ENCODE measurements around the gene LEMD2. TPM values are rescaled to one million over a fixed set of nuclear protein-coding genes. Genes with fewer than 3 reads are reported as not detected.

Gene LEMD2
- polyA plus RNA-seq, 1 donor (not counting 4 experiments of a cell fraction or from before 2014, with no cell fraction given), result 48.6 TPM

GRCh38 chr6:33768644-33769120 lies 20.2 kb downstream of the LEMD2 start:
- no peak overlapping the region for H3K4me2 ChIP-seq (ENCODE audit: control insufficient read depth, extremely low read depth, insufficient read depth, low read depth, low read length)
- H3K9ac ChIP-seq (ENCODE audit: control insufficient read depth, extremely low read depth, insufficient read depth, low read length), result no peak overlapping the region
- FAIRE-seq (peak; percentile 73), DNase-seq (ENCODE audit: low read depth, low spot score) (peak; percentile 26)
- no peaks in the 10 kb centered on the region for H3K79me2 ChIP-seq (ENCODE audit: control insufficient read depth, insufficient read depth, low read length)
- H4K20me1 ChIP-seq (ENCODE audit: control insufficient read depth, extremely low read depth, insufficient read depth, low read length), result peaks cover 4% of the 10 kb centered on the region
- H3K36me3 ChIP-seq (ENCODE audit: control insufficient read depth in 2 of 2, extremely low read depth in 1 of 2, insufficient read depth in 2 of 2, low read length in 2 of 2), result peaks cover 4 to 11% of the 10 kb centered on the region in 2 experiments
- H3K9me1 ChIP-seq (ENCODE audit: control insufficient read depth, extremely low read depth, insufficient read depth, low read length), result peaks cover 4% of the 10 kb centered on the region
- peaks cover 12% of the 10 kb centered on the region for H3K27me3 ChIP-seq (ENCODE audit: control insufficient read depth, extremely low read depth, insufficient read depth, low read length)
- peaks cover 29% of the 10 kb centered on the region for H3K4me1 ChIP-seq (ENCODE audit: control insufficient read depth, extremely low read depth, insufficient read depth, low read length)
- H3K9me3 ChIP-seq (ENCODE audit: control insufficient read depth, low read depth, low read length), result no peaks in the 10 kb centered on the region
- no peak overlapping the region for H3K27ac ChIP-seq (ENCODE audit: control insufficient read depth, insufficient read depth, low read length)
- no peak overlapping the region for H2AFZ ChIP-seq (ENCODE audit: control insufficient read depth, low read length)
- H3K4me3 ChIP-seq (ENCODE audit: control insufficient read depth in 2 of 3, extremely low read depth in 1 of 3, insufficient read depth in 2 of 3, low read depth in 1 of 3, low read length in 3 of 3), result no peak overlapping the region
- dilution Hi-C loops (cut with MboI; ENCODE audit: extremely low pct_ligation_motif_present, low sequenced_read_pairs), result no loop called here
- TF ChIP-seq EZH2 (IDR thresholded peaks at IDR 0.05; ENCODE audit: low read length), result no peak
- peak in 2 of 3 experiments; percentile 73 to 92 for TF ChIP-seq CTCF (optimal IDR thresholded peaks at IDR 0.05 in 1 of 3, IDR thresholded peaks at IDR 0.05 in 1 of 3, conservative IDR thresholded peaks at IDR 0.05 in 1 of 3; ENCODE audit: extremely low read depth in 1 of 3, insufficient read depth in 2 of 3, low read length in 3 of 3)

DNA sequence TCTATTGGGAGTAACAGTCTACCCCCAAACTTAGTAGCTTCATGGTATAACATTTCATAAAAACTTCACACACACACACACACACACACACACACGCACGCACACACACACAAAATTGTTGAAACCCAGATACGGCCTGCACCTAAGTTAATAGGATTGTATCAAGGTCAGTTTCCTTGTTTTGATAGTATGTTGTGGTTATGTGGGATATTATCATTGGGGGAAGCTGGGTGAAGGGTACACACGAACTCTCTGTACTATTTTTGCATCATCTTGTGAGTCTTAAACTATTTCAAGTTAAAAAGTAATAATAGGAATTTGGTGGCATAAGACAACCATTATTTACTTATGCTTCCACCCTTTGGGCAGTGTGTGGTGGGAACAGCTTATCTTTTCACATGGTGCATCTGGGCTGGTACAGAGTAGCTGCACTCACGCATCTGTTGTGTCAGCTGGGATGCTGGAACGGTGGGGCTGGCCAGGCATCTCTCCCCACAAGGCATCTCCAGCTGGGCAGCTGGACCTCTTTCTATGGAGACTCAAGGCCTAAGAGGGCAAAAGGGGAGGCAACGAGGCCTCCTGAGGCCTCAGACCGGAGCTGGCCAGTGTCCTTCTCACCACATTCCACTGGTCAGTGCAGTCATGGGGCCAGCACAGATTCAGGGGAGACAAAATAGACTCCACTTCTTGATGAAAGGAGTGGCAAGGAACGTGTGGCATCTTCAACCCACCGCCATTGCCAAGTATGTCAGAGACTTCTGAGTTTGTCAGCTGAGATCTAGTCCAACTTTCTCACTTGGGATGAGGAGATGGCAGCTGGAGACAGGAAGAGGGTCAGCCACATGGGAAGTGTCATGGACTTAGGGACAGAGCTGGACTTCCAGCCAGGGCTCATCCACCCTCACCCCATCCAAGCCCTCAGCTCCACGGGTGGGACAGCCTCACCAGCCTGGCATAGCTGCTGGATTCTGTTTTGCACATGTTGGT lies 21.7 kb downstream of the LEMD2 start:
- Histone ChIP-seq H3K9me3 (ENCODE audit: control insufficient read depth, low read depth, low read length) (no peaks in the 10 kb centered on the region), H3K4me2 (ENCODE audit: control insufficient read depth, extremely low read depth, insufficient read depth, low read depth, low read length) (no peak overlapping the region), H3K79me2 (ENCODE audit: control insufficient read depth, insufficient read depth, low read length) (no peaks in the 10 kb centered on the region), H3K36me3 (ENCODE audit: control insufficient read depth in 2 of 2, extremely low read depth in 1 of 2, insufficient read depth in 2 of 2, low read length in 2 of 2) (peaks cover 0 to 3% of the 10 kb centered on the region in 2 experiments), H3K9ac (ENCODE audit: control insufficient read depth, extremely low read depth, insufficient read depth, low read length) (no peak overlapping the region), H3K27me3 (ENCODE audit: control insufficient read depth, extremely low read depth, insufficient read depth, low read length) (peaks cover 12% of the 10 kb centered on the region), H3K4me1 (ENCODE audit: control insufficient read depth, extremely low read depth, insufficient read depth, low read length) (peaks cover 14% of the 10 kb centered on the region), H4K20me1 (ENCODE audit: control insufficient read depth, extremely low read depth, insufficient read depth, low read length) (no peaks in the 10 kb centered on the region), H2AFZ (ENCODE audit: control insufficient read depth, low read length) (no peak overlapping the region), H3K27ac (ENCODE audit: control insufficient read depth, insufficient read depth, low read length) (no peak overlapping the region), H3K4me3 (ENCODE audit: control insufficient read depth in 2 of 3, extremely low read depth in 1 of 3, insufficient read depth in 2 of 3, low read depth in 1 of 3, low read length in 3 of 3) (no peak overlapping the region), H3K9me1 (ENCODE audit: control insufficient read depth, extremely low read depth, insufficient read depth, low read length) (no peaks in the 10 kb centered on the region)
- FAIRE-seq (no peak), DNase-seq (ENCODE audit: low read depth, low spot score) (no peak)
- no peak for TF ChIP-seq EZH2 (IDR thresholded peaks at IDR 0.05; ENCODE audit: low read length)
- TF ChIP-seq CTCF (optimal IDR thresholded peaks at IDR 0.05 in 1 of 3, IDR thresholded peaks at IDR 0.05 in 1 of 3, conservative IDR thresholded peaks at IDR 0.05 in 1 of 3; ENCODE audit: extremely low read depth in 1 of 3, insufficient read depth in 2 of 3, low read length in 3 of 3), result no peak
- dilution Hi-C loops (cut with MboI; ENCODE audit: extremely low pct_ligation_motif_present, low sequenced_read_pairs), result no loop called here

All from keratinocyte (primary cell).